Upper lobe of left lung (tissue), 6 donors: ENCODE results near the gene MCF2L. TPM values are rescaled to one million over a fixed set of nuclear protein-coding genes. Genes with fewer than 3 reads are reported as not detected.
A peak's percentile ranks its signal among the peaks of the same experiment; 100 is the strongest.

Experiments used
- ATAC-seq, 2 donors: fragments of 200-7000 bp; cut with Tn5 transposase; one replicate each; pipeline ENCODE4 v1.9.1; 2022; ENCODE audit warnings: mild to moderate bottlenecking in 2 of 2, moderate library complexity in 2 of 2; ENCODE audit not compliant: low FRiP score in 2 of 2
- DNase-seq, 2 donors: peaks; one replicate each; pipeline ENCODE4 v3.0.0-alpha.2; 2019 to 2020
- H3K27ac ChIP-seq, 4 donors: fragments of 200-600 bp; sonication (generic); one replicate each; pipeline ENCODE4 v1.5.1; 2016 to 2019
- H3K27me3 ChIP-seq, 4 donors: fragments of 200-600 bp; sonication (generic); one replicate each; pipeline ENCODE4 v1.5.1; 2017 to 2019
- H3K36me3 ChIP-seq, 4 donors: fragments of 200-600 bp; sonication (generic); one replicate each; pipeline ENCODE4 v1.5.1; 2016 to 2019
- H3K4me1 ChIP-seq, 4 donors: fragments of 200-600 bp; sonication (generic); one replicate each; pipeline ENCODE4 v1.5.1; 2018 to 2019
- H3K4me3 ChIP-seq, 4 donors: fragments of 200-600 bp; sonication (generic); one replicate each; pipeline ENCODE4 v1.5.1; 2017 to 2019; ENCODE audit warnings: mild to moderate bottlenecking in 2 of 4, moderate library complexity in 1 of 4
- H3K9me3 ChIP-seq, 4 donors: fragments of 200-600 bp; sonication (generic); one replicate each; pipeline ENCODE4 v1.5.1; 2018 to 2019
- CTCF ChIP-seq, 6 experiments: fragments of 450-650 bp in 4 of 6; fragments of 200-600 bp in 2 of 6; sonication (generic) in 2 of 6; IDR thresholded peaks; one replicate each; pipeline ENCODE4 v1.5.1; 2016 to 2019; ENCODE audit warnings: antibody characterized with exemption in 6 of 6
- EP300 ChIP-seq, 4 donors: sonication (generic); formaldehyde crosslinking; IDR thresholded peaks; one replicate each; pipeline ENCODE4 v1.5.1; 2017; ENCODE audit warnings: antibody characterized with exemption in 4 of 4, control low read depth in 2 of 4
- POLR2A ChIP-seq, 4 donors: fragments of 450-650 bp; IDR thresholded peaks; one replicate each; pipeline ENCODE4 v1.5.1; 2016 to 2017; ENCODE audit warnings: antibody characterized with exemption in 4 of 4, mild to moderate bottlenecking in 2 of 4
- POLR2AphosphoS5 ChIP-seq, 2 donors: sonication (generic); formaldehyde crosslinking; IDR thresholded peaks; one replicate each; pipeline ENCODE4 v1.5.1; 2017; ENCODE audit warnings: antibody characterized with exemption in 2 of 2
- WGBS, 2 donors: methylation state at CpG; one replicate each; pipeline ENCODE4 v1.1.5; 2017 to 2018; 5-methylcytosine and 5-hydroxymethylcytosine counted together
- total RNA-seq, 6 donors: library from RNA; depleted of rRNA in 4 of 6; stranded (reverse); fragments of >200 nt in 4 of 6; gene quantifications; one replicate each; pipeline versions ENCODE4 v1.1.0 to v1.2.1, GENCODE V29; 2016 to 2021
- donor health status: DM: no; HTN: no; CAD: no; lungs with moderate emphysema.
- donor health status: DM: no; HTN: yes; CAD: no; lungs with severe emphysema.

The MCF2L gene
- total RNA-seq, 6 donors from 2014 or later = 14.3 to 99.5 (median 53.1) TPM

GRCh38 chr13:112965573-112966115, 3.4 kb upstream of the MCF2L start:
- Histone ChIP-seq H3K27ac (peak overlapping the region; percentile 56 to 84 (median 75)), H3K27me3 (peaks cover 0 to 8% (median 3%) of the 10 kb centered on the region in 4 donors), H3K36me3 (no peaks in the 10 kb centered on the region), H3K9me3 (no peaks in the 10 kb centered on the region), H3K4me3 (peak overlapping the region in 1 of 4 donors; percentile 2), H3K4me1 (peaks cover 20 to 54% (median 30%) of the 10 kb centered on the region in 4 donors)
- DNase-seq = no peak
- TF ChIP-seq POLR2A (IDR thresholded peaks at IDR 0.05) (no peak), EP300 (IDR thresholded peaks at IDR 0.05) (no peak), POLR2AphosphoS5 (IDR thresholded peaks at IDR 0.05) (no peak), CTCF (IDR thresholded peaks at IDR 0.05) (no peak)
- 84 to 89% methylated on average over 9 to 16 of the region's 16 CpGs for WGBS, 2 donors
- no peak for ATAC-seq

- Histone ChIP-seq H3K4me3 (no peak overlapping the region), H3K36me3 (no peaks in the 10 kb centered on the region), H3K27me3 (peaks cover 0 to 8% (median 3%) of the 10 kb centered on the region in 4 donors), H3K27ac (peak overlapping the region in 1 of 4 donors; percentile 84), H3K9me3 (no peaks in the 10 kb centered on the region), H3K4me1 (peaks cover 20 to 46% (median 26%) of the 10 kb centered on the region in 4 donors)
- ATAC-seq (no peak), DNase-seq (no peak)
- WGBS, 2 donors = 95 to 100% methylated on average over 6 of the region's 6 CpGs
- TF ChIP-seq POLR2AphosphoS5 (IDR thresholded peaks at IDR 0.05) = no peak
- TF ChIP-seq POLR2A (IDR thresholded peaks at IDR 0.05) = no peak
- TF ChIP-seq EP300 (IDR thresholded peaks at IDR 0.05) = no peak
- TF ChIP-seq CTCF (IDR thresholded peaks at IDR 0.05) = no peak
Observed at GRCh38 chr13:112966776-112967175, 2.2 kb upstream of the MCF2L start.

- ATAC-seq (no peak), DNase-seq (no peak)
- H3K27me3 ChIP-seq = peaks cover 0 to 8% (median 3%) of the 10 kb centered on the region in 4 donors
- peak overlapping the region; percentile 76 to 85 (median 80) for H3K27ac ChIP-seq
- TF ChIP-seq CTCF (IDR thresholded peaks at IDR 0.05) = no peak
- no peak for TF ChIP-seq POLR2A (IDR thresholded peaks at IDR 0.05)
- no peak for TF ChIP-seq EP300 (IDR thresholded peaks at IDR 0.05)
- no peak for TF ChIP-seq POLR2AphosphoS5 (IDR thresholded peaks at IDR 0.05)
- no peaks in the 10 kb centered on the region for H3K9me3 ChIP-seq
- peak overlapping the region in 3 of 4 donors; percentile 57 to 68 (median 58) for H3K4me3 ChIP-seq
- peaks cover 20 to 46% (median 24%) of the 10 kb centered on the region in 4 donors for H3K4me1 ChIP-seq
- WGBS, 2 donors = 77 to 88% methylated on average over 20 to 22 of the region's 22 CpGs
- no peaks in the 10 kb centered on the region for H3K36me3 ChIP-seq
Observed at GRCh38 chr13:112967686-112968379, 1.2 kb upstream of the MCF2L start.

- Histone ChIP-seq H3K9me3 (no peaks in the 10 kb centered on the region), H3K36me3 (no peaks in the 10 kb centered on the region), H3K4me1 (peaks cover 20 to 46% (median 26%) of the 10 kb centered on the region in 4 donors), H3K4me3 (peak overlapping the region; percentile 31 to 68 (median 58)), H3K27ac (peak overlapping the region; percentile 76 to 85 (median 80)), H3K27me3 (peaks cover 0 to 8% (median 3%) of the 10 kb centered on the region in 4 donors)
- DNase-seq = peak; percentile 64 to 91
- peak; percentile 52 to 66 for ATAC-seq
- WGBS, 2 donors = 0 to 7% methylated on average over 2 to 3 of the region's 52 CpGs
- TF ChIP-seq POLR2A (IDR thresholded peaks at IDR 0.05) (no peak), CTCF (IDR thresholded peaks at IDR 0.05) (peak in 4 of 6 experiments; percentile 13 to 79 (median 37))
Observed at GRCh38 chr13:112968380-112968909, 569 bp upstream of the MCF2L start.
